ENCODE data around the gene TVP23A.

The TVP23A gene

DNA sequence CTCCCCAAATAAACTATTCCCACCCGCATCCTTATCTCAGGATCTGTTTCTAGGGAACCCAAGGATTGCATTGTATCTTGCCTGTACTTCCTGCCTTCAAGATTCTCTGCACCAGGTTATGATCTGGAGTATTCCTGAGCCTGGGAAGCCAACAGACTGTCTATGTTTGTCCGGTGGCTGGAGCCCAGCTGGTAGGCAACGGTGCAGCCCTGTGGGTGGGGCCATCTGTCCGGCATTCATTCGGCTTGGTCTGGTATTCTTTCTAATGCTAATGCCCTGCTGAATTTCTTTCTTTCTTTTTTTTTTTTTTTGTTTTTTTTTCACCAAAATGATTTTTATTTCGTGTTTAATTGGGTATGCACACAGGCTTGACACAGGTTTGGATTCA lies 20.7 kb upstream of the TVP23A start:
- POLR2A ChIA-PET: no interaction called here
- TF ChIP-seq, protein P1, sequence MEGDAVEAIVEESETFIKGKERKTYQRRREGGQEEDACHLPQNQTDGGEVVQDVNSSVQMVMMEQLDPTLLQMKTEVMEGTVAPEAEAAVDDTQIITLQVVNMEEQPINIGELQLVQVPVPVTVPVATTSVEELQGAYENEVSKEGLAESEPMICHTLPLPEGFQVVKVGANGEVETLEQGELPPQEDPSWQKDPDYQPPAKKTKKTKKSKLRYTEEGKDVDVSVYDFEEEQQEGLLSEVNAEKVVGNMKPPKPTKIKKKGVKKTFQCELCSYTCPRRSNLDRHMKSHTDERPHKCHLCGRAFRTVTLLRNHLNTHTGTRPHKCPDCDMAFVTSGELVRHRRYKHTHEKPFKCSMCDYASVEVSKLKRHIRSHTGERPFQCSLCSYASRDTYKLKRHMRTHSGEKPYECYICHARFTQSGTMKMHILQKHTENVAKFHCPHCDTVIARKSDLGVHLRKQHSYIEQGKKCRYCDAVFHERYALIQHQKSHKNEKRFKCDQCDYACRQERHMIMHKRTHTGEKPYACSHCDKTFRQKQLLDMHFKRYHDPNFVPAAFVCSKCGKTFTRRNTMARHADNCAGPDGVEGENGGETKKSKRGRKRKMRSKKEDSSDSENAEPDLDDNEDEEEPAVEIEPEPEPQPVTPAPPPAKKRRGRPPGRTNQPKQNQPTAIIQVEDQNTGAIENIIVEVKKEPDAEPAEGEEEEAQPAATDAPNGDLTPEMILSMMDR (IDR thresholded peaks at IDR 0.05; ENCODE audit: insufficient read depth, low read length, missing control alignments): no peak
- no peak for DNase-seq (ENCODE audit: low read depth, low spot score)
- H3K4me3 ChIP-seq (ENCODE audit: low read depth, low read length): no peak overlapping the region
- CTCF ChIA-PET: no interaction called here

DNA sequence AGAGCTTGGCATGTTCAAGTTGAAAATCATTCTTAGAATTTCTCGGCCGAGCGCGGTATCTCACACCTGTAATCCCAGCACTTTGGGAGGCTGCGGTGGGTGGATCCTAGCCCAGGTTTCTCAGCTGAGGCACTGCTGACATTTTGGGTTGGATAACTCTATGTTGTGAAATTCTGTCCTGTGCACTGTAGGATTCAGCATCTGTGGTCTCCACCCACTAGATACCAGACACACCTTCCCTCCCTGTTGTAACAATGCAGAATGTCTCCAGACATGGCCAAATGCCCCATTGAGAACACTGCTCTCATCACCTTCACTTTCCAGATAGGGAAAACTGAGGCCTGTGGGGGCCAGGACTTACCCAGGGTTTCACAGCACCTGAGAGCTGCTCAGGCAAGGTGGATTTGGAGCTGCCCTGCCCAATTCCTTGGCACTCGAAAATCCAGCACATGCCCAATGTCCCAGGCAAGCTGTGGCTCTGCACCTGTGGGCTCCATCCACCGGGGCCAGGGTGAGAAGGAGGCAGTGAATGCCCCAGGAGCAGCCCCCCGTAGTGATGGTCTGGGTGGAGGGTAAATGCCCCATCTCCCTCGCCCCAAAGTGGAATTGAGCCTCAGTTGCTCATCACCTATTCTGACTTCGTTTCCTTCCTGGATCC lies 20.2 kb upstream of the TVP23A start:
- H3K4me3 ChIP-seq (ENCODE audit: low read depth, low read length): no peak overlapping the region
- no peak for DNase-seq (ENCODE audit: low read depth, low spot score)
- ChIA-PET CTCF (no interaction called here), POLR2A (no interaction called here)
- TF ChIP-seq, protein P1 (IDR thresholded peaks at IDR 0.05; ENCODE audit: insufficient read depth, low read length, missing control alignments): no peak

DNA sequence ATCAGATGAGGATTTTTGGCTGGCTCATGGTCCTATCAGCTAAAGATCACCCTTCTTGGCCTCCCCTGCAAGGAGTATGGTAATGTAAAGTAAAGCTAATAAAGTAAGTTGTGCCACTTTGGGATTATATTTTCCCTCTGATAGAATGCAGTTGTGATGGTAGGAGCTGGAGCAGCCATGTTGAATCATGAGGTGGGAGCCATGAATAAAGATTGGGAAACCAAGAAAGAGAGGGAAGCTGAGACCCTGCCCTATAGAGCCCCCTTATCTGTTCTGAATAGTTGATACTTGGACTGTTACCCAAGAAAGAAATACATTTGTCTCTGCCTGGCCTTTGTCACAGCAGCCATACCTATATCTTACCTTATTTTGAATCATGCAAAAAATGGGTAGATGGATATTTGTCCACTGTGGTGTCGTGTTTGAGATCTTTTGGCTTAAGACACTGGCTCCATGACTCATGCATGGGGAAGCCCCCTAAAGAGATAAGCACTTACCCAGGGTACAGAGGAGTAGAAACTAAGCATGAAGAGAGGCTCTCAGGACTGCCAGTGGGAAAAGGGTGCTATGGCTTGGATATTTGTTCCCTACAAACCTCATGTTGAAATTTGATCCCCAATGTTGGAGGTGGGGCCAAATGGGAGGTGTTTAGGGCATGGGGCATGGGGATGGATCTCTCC lies 17.7 kb upstream of the TVP23A start:
- TF ChIP-seq, protein P1 (IDR thresholded peaks at IDR 0.05; ENCODE audit: insufficient read depth, low read length, missing control alignments): no peak
- ChIA-PET CTCF (no interaction called here), POLR2A (no interaction called here)

DNA sequence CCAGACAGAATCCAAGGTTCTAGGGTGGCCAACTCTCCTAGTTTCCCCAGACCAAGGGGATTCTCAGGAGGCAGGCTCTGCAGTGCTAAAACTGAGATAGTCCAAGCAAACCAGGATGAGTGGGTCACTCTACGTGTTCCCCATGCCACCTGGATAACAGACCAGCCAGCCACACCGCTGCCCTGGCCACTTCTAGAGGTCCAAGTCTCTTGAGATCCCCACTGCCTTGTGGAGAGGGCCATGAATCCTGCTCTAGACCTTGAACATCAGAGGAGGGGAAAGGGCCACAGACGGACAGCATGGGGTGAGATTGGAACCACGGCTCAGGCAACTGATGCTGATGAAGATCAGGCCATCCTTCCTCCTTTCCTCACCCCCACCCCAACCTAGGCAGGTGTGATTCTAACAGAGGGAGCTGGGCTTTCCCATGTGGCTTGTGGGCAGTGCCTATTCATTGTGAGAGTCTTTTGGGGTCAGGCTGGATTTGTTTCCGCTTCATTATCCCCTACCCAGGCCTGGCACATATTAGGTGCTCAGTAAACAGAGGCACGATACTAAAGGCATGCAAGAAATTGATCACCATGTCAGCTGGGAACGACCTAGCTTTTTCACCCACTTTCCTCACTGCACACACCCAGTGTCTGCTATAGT lies 16.8 kb upstream of the TVP23A start:
- no peak overlapping the region for H3K4me3 ChIP-seq (ENCODE audit: low read depth, low read length)
- TF ChIP-seq, protein P1 (IDR thresholded peaks at IDR 0.05; ENCODE audit: insufficient read depth, low read length, missing control alignments): no peak
- ChIA-PET POLR2A (no interaction called here), CTCF (no interaction called here)
- DNase-seq (ENCODE audit: low read depth, low spot score): no peak

More for the DNA sequence above, 17.7 kb upstream of the TVP23A start:
- DNase-seq (ENCODE audit: low read depth, low spot score): no peak
- no peak overlapping the region for H3K4me3 ChIP-seq (ENCODE audit: low read depth, low read length)

DNA sequence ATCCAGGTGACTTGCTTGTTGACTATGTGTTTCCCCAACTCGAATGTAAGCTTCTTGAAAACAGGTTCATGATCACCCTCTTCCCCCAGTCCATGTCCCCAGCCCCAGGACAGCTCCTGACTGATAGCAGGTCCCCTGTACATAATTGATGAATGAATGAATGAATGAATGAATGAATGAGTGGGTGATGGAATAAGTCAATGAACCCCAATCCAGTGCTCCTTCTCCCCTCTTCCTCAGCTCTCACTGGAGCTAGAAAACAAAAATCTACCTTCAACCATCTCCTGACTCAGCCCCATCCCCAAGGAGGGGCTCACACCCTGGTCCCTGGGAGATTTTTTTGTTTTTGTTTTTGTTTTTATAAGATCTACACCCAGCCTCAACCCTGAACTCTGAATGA lies 16.2 kb upstream of the TVP23A start:
- POLR2A ChIA-PET: no interaction called here
- CTCF ChIA-PET: no interaction called here
- no peak for DNase-seq (ENCODE audit: low read depth, low spot score)
- TF ChIP-seq, protein P1 (IDR thresholded peaks at IDR 0.05; ENCODE audit: insufficient read depth, low read length, missing control alignments): no peak
- H3K4me3 ChIP-seq (ENCODE audit: low read depth, low read length): no peak overlapping the region

DNA sequence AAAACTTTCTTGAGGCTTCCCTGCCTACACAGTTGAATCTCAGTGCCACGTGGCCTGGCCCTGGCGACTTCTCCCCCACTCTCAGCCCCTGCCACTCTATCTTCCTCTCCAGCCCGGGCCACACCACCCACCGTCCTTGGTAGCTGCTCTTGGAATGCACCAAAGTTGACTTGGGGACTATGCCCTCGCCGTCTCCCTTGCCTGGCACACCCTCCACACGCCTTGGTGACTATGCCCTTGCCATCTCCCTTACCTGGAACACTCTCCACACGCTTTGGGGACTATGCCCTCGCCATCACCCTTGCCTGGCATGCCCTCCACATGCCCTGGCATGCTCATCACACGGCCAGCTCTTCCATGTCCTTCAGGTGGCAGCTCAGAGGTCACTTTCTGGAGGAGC lies 15.5 kb upstream of the TVP23A start:
- no peak overlapping the region for H3K4me3 ChIP-seq (ENCODE audit: low read depth, low read length)
- TF ChIP-seq, protein P1 (IDR thresholded peaks at IDR 0.05; ENCODE audit: insufficient read depth, low read length, missing control alignments): no peak
- no peak for DNase-seq (ENCODE audit: low read depth, low spot score)
- POLR2A ChIA-PET: no interaction called here
- CTCF ChIA-PET: no interaction called here

All from AG04449 (cell line).